A549 (cell line): ENCODE results near the gene ZG16. TPM values are rescaled to one million over a fixed set of nuclear protein-coding genes. Genes with fewer than 3 reads are reported as not detected.

Source experiments
- ATAC-seq, 2 experiments: fragments of 200-7000 bp in 1 of 2; fragments of >200 bp in 1 of 2; cut with Nextera tagmentation in 1 of 2; cut with Tn5 transposase in 1 of 2; 3 replicates each; pipeline versions ENCODE4 v1.8.0 to v1.9.1; 2018 to 2020; ENCODE audit warnings: mild to moderate bottlenecking in 1 of 2, moderate library complexity in 1 of 2
- CTCF ChIA-PET: fragments of 300-600 bp; sonication (Branson Sonifier 250); formaldehyde crosslinking; extraction: SDS; loops from one replicate; lab custom pipeline; 2021; ENCODE audit warnings: antibody characterized with exemption, inconsistent platforms; lab: Yijun Ruan, JAX
- POLR2A ChIA-PET: fragments of 350-600 bp; formaldehyde crosslinking; extraction: SDS; loops from one replicate; lab custom pipeline; 2021; ENCODE audit warnings: antibody characterized with exemption, inconsistent platforms; lab: Yijun Ruan, JAX
- DNase-seq, 2 experiments: peaks; one replicate each; pipeline versions ENCODE4 v3.0.0 to v3.0.0-alpha.2; 2011 to 2016; ENCODE audit warnings: low read depth in 1 of 2, low spot score in 1 of 2
- FAIRE-seq: peaks from 2 replicates; lab custom pipeline; 2011; peaks lifted over from hg19 to GRCh38; lab: Jason Lieb, UNC
- H3K27ac ChIP-seq, 2 experiments: fragments of >200 bp; sonication (Bioruptor Twin); formaldehyde crosslinking; 3 replicates each; pipeline ENCODE4 v1.5.1; 2016 to 2017
- H3K4me1 ChIP-seq: fragments of >200 bp; sonication (Bioruptor Twin); formaldehyde crosslinking; 3 replicates; pipeline ENCODE4 v1.6.1; 2016
- H3K4me2 ChIP-seq: fragments of >200 bp; sonication (Bioruptor Twin); formaldehyde crosslinking; 3 replicates; pipeline ENCODE4 v1.6.1; 2016
- H3K4me3 ChIP-seq: fragments of >200 bp; sonication (Bioruptor Twin); formaldehyde crosslinking; 3 replicates; pipeline ENCODE4 v1.5.1; 2016
- H3K9me3 ChIP-seq: fragments of >200 bp; sonication (Bioruptor Twin); formaldehyde crosslinking; 3 replicates; pipeline ENCODE4 v1.6.1; 2016
- BHLHE40 ChIP-seq: IDR thresholded peaks from 2 replicates; pipeline ENCODE4 v1.6.1; 2012; ENCODE audit warnings: low read depth, low read length, inconsistent platforms
- CTCF ChIP-seq: fragments of >200 bp; sonication (Bioruptor Twin); formaldehyde crosslinking; IDR thresholded peaks from 3 replicates; pipeline ENCODE4 v1.5.1; 2016
- E2F6 ChIP-seq: IDR thresholded peaks from 2 replicates; pipeline ENCODE4 v1.6.1; 2012; ENCODE audit warnings: low read depth, borderline replicate concordance
- EHF ChIP-seq: fragments of 250-450 bp; sonication (Bioruptor Pico); IDR thresholded peaks from 2 replicates; pipeline ENCODE4 v1.5.0; 2020; ENCODE audit warnings: mild to moderate bottlenecking
- ESRRA ChIP-seq: fragments of 150-350 bp; IDR thresholded peaks from 2 replicates; pipeline ENCODE4 v1.6.1; 2014; ENCODE audit warnings: mild to moderate bottlenecking, low read length, borderline replicate concordance
- FOSB ChIP-seq: fragments of 250-450 bp; sonication (Bioruptor Pico); IDR thresholded peaks from 2 replicates; pipeline ENCODE4 v1.5.0; 2020; ENCODE audit warnings: mild to moderate bottlenecking, moderate library complexity
- FOSL2 ChIP-seq, 2 experiments: fragments of 450-650 bp in 1 of 2; fragments of >200 bp in 1 of 2; sonication (Bioruptor Twin) in 1 of 2; formaldehyde crosslinking; IDR thresholded peaks; 2 replicates each; pipeline versions ENCODE4 v1.5.0 to v1.6.1; 2016 to 2020; ENCODE audit warnings: mild to moderate bottlenecking in 1 of 2, moderate library complexity in 1 of 2
- HDAC2 ChIP-seq: fragments of 200-600 bp; sonication (generic); IDR thresholded peaks from 2 replicates; pipeline ENCODE4 v1.6.1; 2016
- JUNB ChIP-seq: fragments of >200 bp; sonication (Bioruptor Twin); formaldehyde crosslinking; IDR thresholded peaks from 2 replicates; pipeline ENCODE4 v1.6.1; 2016
- MAZ ChIP-seq: fragments of 150-350 bp; IDR thresholded peaks from 2 replicates; pipeline ENCODE4 v1.6.1; 2014; ENCODE audit warnings: antibody characterized with exemption, low read depth, low read length, borderline replicate concordance
- NR3C1 ChIP-seq: fragments of >200 bp; sonication (Bioruptor Twin); formaldehyde crosslinking; IDR thresholded peaks from 3 replicates; pipeline ENCODE4 v1.6.1; 2017
- PBX3 ChIP-seq: IDR thresholded peaks from 2 replicates; pipeline ENCODE4 v1.6.1; 2012
- PHF8 ChIP-seq: fragments of 200-600 bp; sonication (generic); IDR thresholded peaks from 2 replicates; pipeline ENCODE4 v1.6.1; 2016; ENCODE audit warnings: low read depth, mild to moderate bottlenecking, antibody characterized with exemption, moderate library complexity, borderline replicate concordance
- POLR2A ChIP-seq: IDR thresholded peaks from 2 replicates; pipeline ENCODE4 v1.6.1; 2012; ENCODE audit warnings: mild to moderate bottlenecking, low read length
- POLR2AphosphoS2 ChIP-seq: conservative IDR thresholded peaks from 2 replicates; pipeline ENCODE4 v1.6.1; 2012; ENCODE audit warnings: low read length, improper control_type of control experiment, inconsistent platforms
- RCOR1 ChIP-seq: fragments of 150-350 bp; IDR thresholded peaks from 2 replicates; pipeline ENCODE4 v1.6.1; 2014; ENCODE audit warnings: antibody characterized with exemption, low read length, low read depth
- ZC3H11A ChIP-seq: fragments of 450-650 bp; IDR thresholded peaks from 2 replicates; pipeline ENCODE4 v1.6.1; 2014; ENCODE audit warnings: antibody characterized with exemption, mild to moderate bottlenecking
- WGBS: methylation state at CpG from one replicate; pipeline ENCODE4 v1.1.6; 2017; ENCODE audit errors: missing lambda C conversion rate; 5-methylcytosine and 5-hydroxymethylcytosine counted together
- polyA plus RNA-seq, 4 experiments: library from polyadenylated mRNA; depleted of rRNA in 3 of 4; stranded (reverse); fragments of >200 nt; fragmentation: RNase III in 1 of 4; extraction: RNeasy Plus Mini Kit Qiagen cat#74134 plus additional on column Dnase treatment in 1 of 4; gene quantifications; 2 replicates in 3 of 4; 3 replicates in 1 of 4; pipeline ENCODE4 v1.2.3, GENCODE V29; 2011 to 2017

ZG16 gene
- polyA plus RNA-seq, 2 of the 4 experiments (the other 2 are of a cell fraction): not detected

- no peak for TF ChIP-seq HDAC2
These were observed 16.2 kb downstream of the ZG16 start (continued) for GRCh38 chr16:29794231-29794710.

GRCh38 chr16:29802416-29802935 is 24.4 kb downstream of the ZG16 start:
- H3K9me3 ChIP-seq: no peaks in the 10 kb centered on the region
- TF ChIP-seq JUNB (no peak), RCOR1 (no peak)
- TF ChIP-seq, all 56 proteins: peak for 0
- Histone ChIP-seq H3K4me3 (no peak overlapping the region), H3K4me2 (no peak overlapping the region), H3K4me1 (peaks cover 13% of the 10 kb centered on the region), H3K27ac (no peak overlapping the region)
- ChIA-PET POLR2A (no interaction called here), CTCF (interaction anchor here (0.8 to 7.2 kb wide), 7 partner anchors 12 to 102 kb away, joined by 3 to 54 read pairs (median 9); partner anchors contain the start of genes KIF22, MVP and PAGR1)
- no peak for DNase-seq
- WGBS: 91% methylated on average over 8 of the region's 8 CpGs
- ATAC-seq: no peak
- FAIRE-seq: no peak

- Histone ChIP-seq H3K9me3 (no peaks in the 10 kb centered on the region), H3K4me1 (peaks cover 23% of the 10 kb centered on the region), H3K4me2 (peak overlapping the region; percentile 86), H3K27ac (peak overlapping the region; percentile 98 to 99; a peak in 3 of 6 replicates)
- no peak for FAIRE-seq
- ChIA-PET CTCF (interaction anchor here (1.0 to 7.2 kb wide), 7 partner anchors 12 to 228 kb away, joined by 4 to 54 read pairs (median 6); partner anchors contain the start of genes KIF22 and PAGR1), POLR2A (interaction anchor here (1.0 to 1.4 kb wide), 3 partner anchors 11 to 104 kb away, joined by 4 to 17 read pairs (median 4); partner anchors contain the start of gene KIF22)
- 82% methylated on average over 8 of the region's 8 CpGs for WGBS
- no peak for DNase-seq
- ATAC-seq: no peak
- TF ChIP-seq BHLHE40 (no peak), PBX3 (peak; percentile 52; the same call in 1 of the 2 replicates)
- TF ChIP-seq, all 56 proteins: peak for 1
- no peak overlapping the region for H3K4me3 ChIP-seq
These were observed 26.0 kb downstream of the ZG16 start for GRCh38 chr16:29804020-29804419.

GRCh38 chr16:29804455-29805231 is 26.6 kb downstream of the ZG16 start:
- ATAC-seq (peak; percentile 0 to 2; a peak in 3 of 6 replicates), FAIRE-seq (no peak), DNase-seq (no peak)
- WGBS: 15% methylated on average over 15 of the region's 26 CpGs
- H3K4me3 ChIP-seq: peak overlapping the region; percentile 55
- H3K4me1 ChIP-seq: peaks cover 30% of the 10 kb centered on the region
- ChIA-PET POLR2A (interaction anchor here (0.9 to 1.4 kb wide), 4 partner anchors 10 to 104 kb away, joined by 3 to 17 read pairs (median 4); partner anchors contain the start of gene KIF22), CTCF (interaction anchor here (1.0 to 7.2 kb wide), 7 partner anchors 11 to 227 kb away, joined by 4 to 54 read pairs (median 6); partner anchors contain the start of genes KIF22 and PAGR1)
- no peak for TF ChIP-seq ESRRA
- TF ChIP-seq PBX3: peak; percentile 45
- no peak for TF ChIP-seq E2F6
- H3K27ac ChIP-seq: peak overlapping the region; percentile 98 to 99
- H3K4me2 ChIP-seq: peak overlapping the region; percentile 86
- no peaks in the 10 kb centered on the region for H3K9me3 ChIP-seq

- no peak for FAIRE-seq
- ChIA-PET CTCF (interaction anchor here (1.8 to 7.2 kb wide), 5 partner anchors 10 to 227 kb away, joined by 5 to 74 read pairs (median 16); partner anchors contain the start of genes KIF22, MVP and PAGR1), POLR2A (interaction anchor here (0.5 to 3.7 kb wide), 7 partner anchors 11 to 529 kb away, joined by 3 to 25 read pairs (median 4); partner anchors contain the start of genes KIF22 and PAGR1)
- peak; percentile 84 to 98 for DNase-seq
- ATAC-seq: peak; percentile 44 to 80
- 2% methylated on average over 47 of the region's 103 CpGs for WGBS
- no peaks in the 10 kb centered on the region for H3K9me3 ChIP-seq
- peak overlapping the region; percentile 98 to 99 for H3K27ac ChIP-seq
- peaks cover 38% of the 10 kb centered on the region for H3K4me1 ChIP-seq
- peak overlapping the region; percentile 55 for H3K4me3 ChIP-seq
- H3K4me2 ChIP-seq: peak overlapping the region; percentile 86
- TF ChIP-seq FOSB (no peak; the same call in 1 of the 2 replicates), CTCF (no peak), POLR2AphosphoS2 (peak; percentile 93), POLR2A (peak; percentile 57), PHF8 (peak; percentile 71), NR3C1 (no peak), EHF (CRISPR knock-in tag) (no peak), MAZ (peak; percentile 94), BHLHE40 (no peak), FOSL2 (IDR thresholded peaks at IDR 0.05) (no peak), FOSL2 (CRISPR knock-in tag; IDR thresholded peaks at IDR 0.05) (peak; percentile 26; the same call in 1 of the 2 replicates), ZC3H11A (no peak)
These were observed 27.4 kb downstream of the ZG16 start for GRCh38 chr16:29805232-29806098.
